GM18858 (cell line): ENCODE data around the gene SPEF1.
"Not testable (repeated sequence)": the region's sequence is repeated elsewhere in the genome, so short reads cannot be mapped to it uniquely, and the experiment has no call there.

Source experiments
- ATAC-seq: cut with Tn5 transposase; IDR thresholded peaks from one replicate; pipeline ENCODE4 v1.9.1; 2021; ENCODE audit not compliant: unreplicated experiment

The SPEF1 gene

GRCh38 chr20:3781153-3781910 is at the start of gene SPEF1:
Gene SPEF1, minus strand, starts transcription at chr20:3781448. Its CDS starts 161 bp downstream, at chr20:3781287.
- ATAC-seq = no peak

GRCh38 chr20:3829891-3830290 is 48.6 kb upstream of the SPEF1 start:
- ATAC-seq = not testable (repeated sequence)

DNA sequence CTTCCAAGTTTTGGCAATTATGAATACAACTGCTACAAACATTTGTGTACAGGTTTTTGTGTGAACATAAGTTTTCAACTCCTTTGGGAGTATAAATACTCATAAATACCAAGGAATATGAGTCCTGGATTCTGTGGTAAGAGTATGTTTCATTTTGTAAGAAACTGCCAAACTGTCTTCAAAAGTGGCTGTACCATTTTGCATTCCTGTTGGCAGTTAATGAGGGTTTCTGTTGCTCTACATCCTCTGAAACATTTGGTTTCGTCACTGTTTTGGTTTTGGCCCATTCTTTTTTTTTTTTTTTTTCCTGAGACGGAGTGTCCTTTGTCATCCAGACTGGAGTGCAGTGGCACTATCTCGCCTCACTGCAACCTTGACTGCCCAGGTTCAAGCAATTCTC is 47.5 kb upstream of the SPEF1 start:
- ATAC-seq = no peak

DNA sequence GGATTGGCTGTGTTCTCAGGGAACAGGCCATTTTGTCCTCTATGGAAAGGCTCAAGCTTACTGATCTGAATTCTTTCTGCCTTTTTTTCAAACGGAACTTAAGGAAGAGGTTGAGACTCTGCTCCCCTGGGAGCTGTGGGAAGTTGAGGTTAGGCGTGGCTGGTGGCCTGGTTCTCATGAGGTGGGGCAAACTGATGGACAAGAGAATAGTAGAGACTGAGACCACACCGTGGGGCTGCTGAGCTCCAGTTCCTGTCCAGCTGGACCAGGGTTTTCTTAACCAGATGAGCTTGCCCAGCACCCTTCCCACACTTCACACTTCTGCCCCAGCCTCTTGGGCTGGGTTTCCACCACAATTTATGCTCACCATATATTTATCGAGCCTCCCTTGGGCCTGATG is 45.2 kb upstream of the SPEF1 start:
- ATAC-seq = no peak

DNA sequence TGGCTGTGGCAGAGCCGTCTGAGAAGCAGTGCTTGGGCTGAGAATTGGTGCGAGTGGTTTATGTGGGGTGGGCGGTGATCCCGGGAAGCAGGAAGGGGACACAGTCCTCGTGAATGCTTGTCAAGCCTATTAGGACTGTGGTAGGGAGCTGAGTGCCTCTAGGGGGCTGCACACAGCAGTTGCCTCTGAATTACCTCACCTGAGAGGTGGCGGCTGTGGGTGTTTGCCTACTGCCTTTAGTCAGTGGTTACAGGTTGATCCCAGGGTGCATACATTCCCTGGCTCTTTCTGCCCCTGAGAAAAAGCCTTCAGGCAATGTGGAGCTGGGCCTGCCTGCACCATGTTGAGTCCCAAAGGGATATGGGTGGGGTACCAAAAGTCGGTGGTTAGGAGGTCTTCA is 44.3 kb upstream of the SPEF1 start:
- no peak for ATAC-seq

DNA sequence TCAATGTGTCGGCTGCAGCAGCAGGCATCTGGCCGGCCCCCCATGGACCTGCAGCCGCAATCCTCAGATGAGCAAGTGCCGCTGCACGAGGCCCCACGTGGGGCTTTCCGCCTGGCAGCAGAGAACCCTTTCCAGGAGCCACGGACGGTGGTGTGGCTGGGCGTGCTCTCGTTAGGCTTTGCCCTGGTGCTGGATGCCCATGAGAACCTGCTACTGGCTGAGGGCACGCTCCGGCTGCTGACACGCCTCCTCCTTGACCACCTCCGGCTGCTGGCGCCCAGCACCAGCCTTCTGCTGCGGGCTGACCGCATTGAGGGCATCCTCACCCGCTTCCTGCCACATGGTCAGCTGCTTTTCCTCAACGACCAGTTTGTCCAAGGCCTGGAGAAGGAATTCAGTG is 42.6 kb upstream of the SPEF1 start:
- no peak for ATAC-seq

GRCh38 chr20:3821996-3822395 is 40.7 kb upstream of the SPEF1 start:
- no peak for ATAC-seq

GRCh38 chr20:3820901-3821727 is 39.9 kb upstream of the SPEF1 start:
- ATAC-seq = no peak

- ATAC-seq = peak; percentile 52
Measured at GRCh38 chr20:3820048-3820900, 39.0 kb upstream of the SPEF1 start, which contains the start of gene AP5S1. Gene AP5S1, plus strand, starts transcription at chr20:3820547. Its CDS starts 1,571 bp downstream, at chr20:3822118.

GRCh38 chr20:3819411-3820047 is 38.3 kb upstream of the SPEF1 start:
- ATAC-seq = no peak

- no peak for ATAC-seq
Measured at GRCh38 chr20:3818155-3819151, 37.2 kb upstream of the SPEF1 start.

GRCh38 chr20:3815703-3816315 is 34.6 kb upstream of the SPEF1 start:
- ATAC-seq = no peak

DNA sequence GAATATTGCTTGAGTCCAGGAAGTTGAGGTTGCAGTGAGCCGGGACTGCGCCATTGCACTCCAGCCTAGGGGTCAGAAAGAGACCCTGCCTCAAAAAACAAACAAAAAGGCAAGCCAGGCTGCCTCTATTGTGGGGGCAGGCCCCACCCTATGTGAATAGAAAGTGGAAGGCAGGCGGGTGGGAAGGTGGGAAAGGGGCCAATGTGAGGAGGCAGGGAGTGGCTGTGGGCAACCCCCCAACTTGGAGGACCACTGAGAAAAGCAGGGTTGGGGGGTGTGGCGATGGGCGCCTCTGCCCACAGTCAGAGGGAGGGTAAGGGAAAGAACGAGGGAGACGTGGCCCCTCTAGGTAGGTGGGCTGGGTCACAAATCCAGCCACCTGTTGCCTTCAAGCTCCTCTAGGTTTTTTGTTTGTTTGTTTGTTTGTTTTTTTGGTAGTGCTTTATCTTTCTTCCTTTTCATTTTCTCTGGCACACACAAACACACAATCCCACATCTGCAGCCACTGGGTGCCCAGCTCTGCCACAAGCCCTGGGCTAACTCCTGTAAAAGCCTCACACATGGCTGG is 33.8 kb upstream of the SPEF1 start:
- no peak for ATAC-seq

DNA sequence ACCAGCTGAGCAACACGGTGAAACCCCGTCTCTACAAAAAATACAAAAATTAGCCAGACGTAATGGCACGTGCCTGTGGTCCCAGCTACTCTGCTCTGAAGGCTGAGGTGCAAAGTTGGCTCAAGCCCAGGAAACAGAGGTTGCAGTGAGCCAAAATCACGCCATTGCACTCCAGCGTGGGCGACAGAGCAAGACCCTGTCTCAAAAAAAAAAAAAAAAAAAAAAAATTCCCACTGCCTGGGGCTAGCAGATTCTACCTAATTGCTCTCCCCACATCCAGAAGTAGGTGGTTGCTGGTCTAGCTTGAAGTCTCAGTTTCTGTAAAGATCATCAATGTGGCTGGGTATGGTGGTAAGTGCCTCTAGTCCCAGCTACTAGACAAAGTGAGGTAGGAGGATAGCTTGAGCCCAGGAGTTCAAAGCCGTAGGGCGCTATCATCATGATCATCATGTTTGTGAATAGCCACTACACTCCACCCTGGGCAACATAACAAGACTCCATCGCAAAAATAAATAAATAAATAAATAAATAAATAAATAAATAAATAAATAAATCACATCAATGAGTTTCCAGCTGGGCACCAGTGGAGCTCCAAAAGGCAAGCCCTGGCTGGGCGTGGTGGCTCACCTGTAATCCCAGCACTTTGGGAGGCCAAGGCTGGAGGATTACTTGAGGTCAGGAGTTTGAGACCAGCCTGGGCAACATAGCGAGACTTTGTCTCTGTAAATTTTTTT is 32.8 kb upstream of the SPEF1 start:
- ATAC-seq = no peak

GRCh38 chr20:3812975-3813847 is 32.0 kb upstream of the SPEF1 start:
- ATAC-seq = no peak

- no peak for ATAC-seq
Measured at GRCh38 chr20:3812259-3812681, 31.0 kb upstream of the SPEF1 start.
